Measurements from ENCODE around the gene ITGB7.

Gene ITGB7

GRCh38 chr12:53176750-53177149 is 30.3 kb downstream of the ITGB7 start:
- Histone ChIP-seq H3F3A (ENCODE audit: insufficient read depth, low read length) (peaks cover 22% of the 10 kb centered on the region), H3K4me3 (ENCODE audit: low read length) (no peak overlapping the region), H3K36me3 (replicated peaks; ENCODE audit: insufficient read depth, low read length) (0 out of 2 replicates have a peak, but pooled peaks cover under 1% of the 10 kb centered on the region), H3K9me3 (replicated peaks; ENCODE audit: insufficient read depth, low read length) (no peaks in the 10 kb centered on the region), H3K9me2 (replicated peaks; ENCODE audit: insufficient read depth, low read length) (no peaks in the 10 kb centered on the region), H4K20me1 (ENCODE audit: insufficient read depth, low read length) (no peaks in the 10 kb centered on the region; the same call in 1 of the 2 replicates), H2AFZ (ENCODE audit: low read length) (no peak overlapping the region), H3K4me1 (ENCODE audit: low read length) (peaks cover 20% of the 10 kb centered on the region), H3K9ac (ENCODE audit: low read length) (no peak overlapping the region), H3K79me2 (ENCODE audit: low read length) (peaks cover 14% of the 10 kb centered on the region), H3K27ac (ENCODE audit: low read length) (no peak overlapping the region), H3K4me2 (ENCODE audit: low read depth, low read length) (no peak overlapping the region), H3K27me3 (replicated peaks; ENCODE audit: insufficient read depth, low read length) (no peaks in the 10 kb centered on the region)
- no peak for TF ChIP-seq EZH2phosphoT487 (IDR thresholded peaks at IDR 0.05; ENCODE audit: low read length)
- TF ChIP-seq EZH2 (optimal IDR thresholded peaks at IDR 0.05; ENCODE audit: low read depth, low read length): no peak
- TF ChIP-seq CTCF (IDR thresholded peaks at IDR 0.05; ENCODE audit: low read length): no peak
- DNase-seq: no peak

- Histone ChIP-seq H3F3A (ENCODE audit: insufficient read depth, low read length) (peaks cover 10% of the 10 kb centered on the region), H2AFZ (ENCODE audit: low read length) (peak overlapping the region; percentile 12; the same call in 1 of the 2 replicates), H4K20me1 (ENCODE audit: insufficient read depth, low read length) (no peaks in the 10 kb centered on the region), H3K9ac (ENCODE audit: low read length) (no peak overlapping the region), H3K9me3 (replicated peaks; ENCODE audit: insufficient read depth, low read length) (no peaks in the 10 kb centered on the region), H3K4me1 (ENCODE audit: low read length) (peaks cover 17% of the 10 kb centered on the region), H3K27me3 (replicated peaks; ENCODE audit: insufficient read depth, low read length) (no peaks in the 10 kb centered on the region), H3K4me2 (ENCODE audit: low read depth, low read length) (no peak overlapping the region), H3K9me2 (replicated peaks; ENCODE audit: insufficient read depth, low read length) (no peaks in the 10 kb centered on the region), H3K36me3 (replicated peaks; ENCODE audit: insufficient read depth, low read length) (no peaks in the 10 kb centered on the region), H3K79me2 (ENCODE audit: low read length) (peaks cover 6% of the 10 kb centered on the region), H3K4me3 (ENCODE audit: low read length) (no peak overlapping the region), H3K27ac (ENCODE audit: low read length) (no peak overlapping the region)
- peak; percentile 40 for DNase-seq
- TF ChIP-seq EZH2 (optimal IDR thresholded peaks at IDR 0.05; ENCODE audit: low read depth, low read length): no peak
- no peak for TF ChIP-seq EZH2phosphoT487 (IDR thresholded peaks at IDR 0.05; ENCODE audit: low read length)
- TF ChIP-seq CTCF (IDR thresholded peaks at IDR 0.05; ENCODE audit: low read length): peak; percentile 47
Observed at GRCh38 chr12:53174881-53175491, 32.1 kb downstream of the ITGB7 start.

- Histone ChIP-seq H4K20me1 (ENCODE audit: insufficient read depth, low read length) (no peaks in the 10 kb centered on the region), H3K9me2 (replicated peaks; ENCODE audit: insufficient read depth, low read length) (no peaks in the 10 kb centered on the region), H3F3A (ENCODE audit: insufficient read depth, low read length) (no peaks in the 10 kb centered on the region; the same call in 1 of the 2 replicates), H2AFZ (ENCODE audit: low read length) (no peak overlapping the region), H3K4me2 (ENCODE audit: low read depth, low read length) (no peak overlapping the region), H3K36me3 (replicated peaks; ENCODE audit: insufficient read depth, low read length) (no peaks in the 10 kb centered on the region), H3K79me2 (ENCODE audit: low read length) (no peaks in the 10 kb centered on the region), H3K4me3 (ENCODE audit: low read length) (no peak overlapping the region), H3K4me1 (ENCODE audit: low read length) (peaks cover 9% of the 10 kb centered on the region), H3K27ac (ENCODE audit: low read length) (no peak overlapping the region), H3K27me3 (replicated peaks; ENCODE audit: insufficient read depth, low read length) (no peaks in the 10 kb centered on the region), H3K9me3 (replicated peaks; ENCODE audit: insufficient read depth, low read length) (no peaks in the 10 kb centered on the region), H3K9ac (ENCODE audit: low read length) (no peak overlapping the region)
- TF ChIP-seq EZH2 (optimal IDR thresholded peaks at IDR 0.05; ENCODE audit: low read depth, low read length) (no peak), EZH2phosphoT487 (IDR thresholded peaks at IDR 0.05; ENCODE audit: low read length) (no peak), CTCF (IDR thresholded peaks at IDR 0.05; ENCODE audit: low read length) (no peak)
- no peak for DNase-seq
Observed at GRCh38 chr12:53173085-53173715, 33.9 kb downstream of the ITGB7 start.

Measured in MM.1S (cell line).